Measurements from ENCODE around the gene GPR84.

GPR84 gene

DNA sequence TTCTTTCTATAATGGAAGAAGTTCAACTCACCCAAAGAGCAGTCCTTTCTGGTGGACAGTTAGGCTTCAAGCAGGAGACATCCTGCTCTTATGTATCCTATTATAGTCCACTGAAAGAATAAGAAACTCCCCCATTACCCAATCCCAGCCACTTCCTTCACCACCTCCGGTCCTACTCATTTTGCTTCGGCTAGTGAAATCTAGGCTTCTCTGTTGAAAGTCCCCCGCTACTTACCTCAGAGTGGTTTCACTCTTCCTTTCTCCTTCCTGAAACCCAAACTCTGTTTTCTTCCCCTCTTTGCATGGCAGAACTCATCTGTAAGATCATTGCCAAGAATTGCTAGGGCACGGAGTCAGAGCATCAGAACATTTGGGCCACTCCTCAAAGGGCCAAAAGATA lies at the start of gene GPR84:
TSS of gene GPR84 (minus strand) at position 74 of the 400 bp plus-strand sequence. CDS start 635 bp downstream, outside the sequence.
- DNase-seq: no peak

DNA sequence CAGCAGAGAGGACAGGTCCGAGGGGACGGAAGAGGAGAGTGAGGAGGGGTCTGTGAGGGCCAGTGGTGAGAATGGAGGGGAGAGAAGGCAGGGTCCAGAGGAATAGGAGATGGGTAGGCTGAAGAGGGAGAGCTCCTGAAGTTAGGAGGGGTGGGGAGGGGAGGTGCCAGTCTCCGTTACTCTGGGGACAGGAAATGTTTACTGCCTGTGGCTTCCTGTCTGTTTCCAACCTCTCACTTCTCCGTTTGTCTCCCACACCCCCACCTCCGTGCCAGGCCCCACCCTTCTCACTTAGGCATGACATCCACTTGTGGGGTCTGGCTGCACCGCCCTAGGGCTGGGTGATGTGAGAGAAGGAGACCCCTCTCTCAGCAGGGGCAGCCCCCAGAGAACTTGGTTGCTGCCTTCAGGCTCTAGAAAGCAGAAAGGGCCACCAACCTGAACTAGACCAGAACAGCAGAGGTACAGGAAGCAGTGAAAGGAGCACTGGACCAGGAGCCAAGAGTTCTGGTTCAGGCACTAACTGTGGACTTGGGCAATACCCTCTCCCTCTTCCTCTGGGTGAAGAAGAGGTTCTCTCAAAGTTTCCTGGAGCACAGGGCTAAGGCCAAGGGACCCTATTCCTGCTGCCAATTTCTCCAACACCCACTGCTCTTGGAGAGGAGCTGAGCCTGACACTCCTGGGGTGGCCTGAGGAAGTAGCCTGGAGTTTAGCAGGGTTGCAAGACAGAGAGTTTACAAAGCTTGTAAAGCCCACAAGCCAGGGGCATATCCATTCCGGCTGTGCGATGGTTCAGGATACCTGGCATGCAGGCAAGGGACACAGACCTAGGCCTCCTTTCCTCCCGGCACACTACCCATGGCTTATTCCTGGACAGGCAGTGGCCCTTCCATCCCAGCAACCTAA lies 49.3 kb upstream of the GPR84 start:
- peak; percentile 62 to 67 for DNase-seq

DNA sequence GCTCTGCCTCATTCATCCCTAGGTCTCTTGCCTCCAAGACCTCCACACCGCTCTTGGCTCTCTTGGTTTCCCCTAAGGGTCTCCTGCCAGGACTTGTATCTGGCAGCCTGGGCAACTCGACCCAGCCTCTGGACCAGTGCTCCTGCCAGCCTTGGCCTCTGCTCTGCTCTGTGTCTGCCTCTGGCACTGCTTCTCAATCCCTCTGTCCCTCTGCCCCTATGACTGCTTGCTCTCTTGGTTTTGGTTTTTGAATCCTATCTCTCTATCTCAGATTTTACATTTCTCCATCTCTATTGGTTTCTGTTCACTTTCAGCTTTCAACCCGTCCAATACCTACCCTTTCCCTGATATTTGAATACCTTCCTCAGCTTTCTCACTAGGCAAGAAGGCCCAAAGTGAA lies 48.5 kb upstream of the GPR84 start:
- DNase-seq: no peak

DNA sequence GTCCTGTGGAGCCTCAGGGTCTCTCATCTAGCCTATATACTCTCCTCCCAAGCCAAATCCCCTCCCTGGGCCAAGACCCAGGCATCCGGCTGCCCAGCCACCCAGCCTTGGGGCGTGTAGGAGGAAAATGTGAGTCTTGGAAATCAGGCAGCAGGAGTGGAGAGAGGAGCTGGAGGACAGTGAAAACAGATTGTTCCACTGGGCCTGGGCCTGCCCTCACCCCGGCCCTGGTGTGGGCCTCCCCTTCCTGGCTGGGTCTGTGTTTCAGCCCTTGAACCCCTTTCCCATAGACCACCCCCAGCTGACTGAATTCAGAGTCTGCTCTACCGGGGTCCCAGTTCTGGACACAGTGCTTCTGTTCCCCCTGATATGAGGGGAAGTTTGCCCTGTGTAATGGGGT lies 48.1 kb upstream of the GPR84 start:
- no peak for DNase-seq

GRCh38 chr12:54411391-54412241 lies 47.3 kb upstream of the GPR84 start:
- DNase-seq: peak; percentile 75 to 80

- no peak for DNase-seq
Measured at GRCh38 chr12:54409267-54409666, 45.0 kb upstream of the GPR84 start.

- no peak for DNase-seq
Measured at GRCh38 chr12:54407183-54407905, 43.1 kb upstream of the GPR84 start.

- no peak for DNase-seq
Measured at GRCh38 chr12:54405573-54405972, 41.3 kb upstream of the GPR84 start.

- DNase-seq: no peak
Measured at GRCh38 chr12:54405106-54405505, 40.8 kb upstream of the GPR84 start.

- DNase-seq: peak; percentile 75 to 80
Measured at GRCh38 chr12:54404061-54405004, 40.0 kb upstream of the GPR84 start.

- DNase-seq: no peak
Measured at GRCh38 chr12:54401119-54401518, 36.8 kb upstream of the GPR84 start.

DNA sequence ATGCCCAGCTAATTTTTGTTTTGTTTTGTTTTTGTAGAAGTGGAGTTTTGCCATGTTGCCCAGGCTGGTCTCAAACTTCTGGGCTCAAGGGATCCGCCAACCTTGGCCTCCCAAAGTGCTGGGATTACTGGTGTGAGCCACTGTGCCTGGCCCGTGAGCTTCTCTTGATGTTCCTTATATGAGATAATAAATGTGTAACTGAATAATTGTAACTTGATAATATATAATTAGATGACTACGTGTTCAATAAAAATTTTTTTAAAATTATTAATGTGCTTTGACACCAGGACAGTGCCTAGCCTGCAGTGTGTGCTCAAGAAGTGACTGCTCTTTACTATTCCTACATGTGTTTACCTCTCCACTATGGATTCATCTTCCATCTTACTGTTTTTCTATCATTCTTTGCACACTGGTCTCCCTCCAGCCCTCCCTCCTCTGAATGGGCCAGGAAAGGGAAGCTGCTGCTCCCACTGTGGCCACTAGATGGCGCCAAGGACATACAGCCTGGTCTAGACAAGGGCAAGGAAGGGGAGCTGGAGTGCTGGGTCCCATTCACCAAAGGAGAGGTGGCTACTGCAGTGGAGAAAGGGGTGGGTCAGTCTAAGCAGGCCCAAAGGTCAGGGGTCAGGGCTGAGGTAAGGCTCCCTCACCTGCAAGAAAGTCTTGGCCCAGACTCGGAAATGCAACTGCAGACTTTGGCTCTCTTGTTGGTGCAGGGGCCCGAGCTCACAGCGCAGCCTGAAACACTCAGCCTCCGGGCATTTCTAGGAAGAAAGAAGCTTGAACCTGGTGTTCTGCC lies 34.9 kb upstream of the GPR84 start:
- peak; percentile 92 to 93 for DNase-seq

GRCh38 chr12:54398218-54398617 lies 33.9 kb upstream of the GPR84 start:
- DNase-seq: no peak

- DNase-seq: no peak
Measured at GRCh38 chr12:54397157-54397556, 32.9 kb upstream of the GPR84 start.

DNA sequence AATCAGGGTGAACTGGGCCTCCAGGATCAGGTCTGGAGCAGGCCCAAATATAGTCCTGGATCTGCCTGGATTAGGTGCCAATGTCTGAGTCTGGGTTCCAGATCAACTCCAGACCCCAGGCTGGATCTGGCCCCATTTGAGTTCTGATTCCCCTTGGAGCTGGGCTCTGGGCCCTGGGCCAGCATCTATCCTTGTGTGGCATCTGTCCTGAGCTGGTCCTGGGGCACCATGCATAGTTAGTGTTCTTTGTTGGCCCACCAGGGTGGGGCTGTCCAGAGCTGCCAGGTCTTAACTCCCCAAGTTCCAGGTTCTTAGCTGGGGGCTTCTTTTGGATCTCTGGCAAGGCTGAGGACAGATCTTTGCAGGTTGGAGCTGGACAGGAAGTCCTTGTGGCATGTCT lies 31.3 kb upstream of the GPR84 start:
- no peak for DNase-seq

- no peak for DNase-seq
Measured at GRCh38 chr12:54394986-54395385, 30.7 kb upstream of the GPR84 start.

- DNase-seq: peak; percentile 54 to 67
Measured at GRCh38 chr12:54394281-54394719, 30.0 kb upstream of the GPR84 start.

GRCh38 chr12:54393743-54394142 lies 29.5 kb upstream of the GPR84 start:
- DNase-seq: no peak

DNA sequence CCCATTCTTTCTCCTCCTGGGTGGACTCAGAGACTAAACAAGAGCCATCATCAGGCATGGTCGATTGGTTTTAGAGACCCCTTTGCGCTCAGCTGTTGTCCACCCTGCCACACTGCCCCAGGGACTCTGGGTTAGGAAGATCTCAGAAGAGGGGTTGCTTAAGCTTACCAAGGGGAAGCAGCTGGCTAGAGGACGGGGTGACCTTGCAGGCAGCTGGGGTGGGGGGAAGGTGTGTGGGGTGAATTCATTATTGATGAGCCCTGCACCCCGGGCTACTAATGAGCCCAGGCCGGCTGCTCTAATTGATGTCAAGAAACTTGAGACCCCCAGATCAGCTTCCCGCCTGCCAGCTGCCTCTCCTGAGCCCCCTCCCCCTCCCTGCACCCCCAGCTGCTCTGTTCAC lies 28.9 kb upstream of the GPR84 start:
- no peak for DNase-seq

DNA sequence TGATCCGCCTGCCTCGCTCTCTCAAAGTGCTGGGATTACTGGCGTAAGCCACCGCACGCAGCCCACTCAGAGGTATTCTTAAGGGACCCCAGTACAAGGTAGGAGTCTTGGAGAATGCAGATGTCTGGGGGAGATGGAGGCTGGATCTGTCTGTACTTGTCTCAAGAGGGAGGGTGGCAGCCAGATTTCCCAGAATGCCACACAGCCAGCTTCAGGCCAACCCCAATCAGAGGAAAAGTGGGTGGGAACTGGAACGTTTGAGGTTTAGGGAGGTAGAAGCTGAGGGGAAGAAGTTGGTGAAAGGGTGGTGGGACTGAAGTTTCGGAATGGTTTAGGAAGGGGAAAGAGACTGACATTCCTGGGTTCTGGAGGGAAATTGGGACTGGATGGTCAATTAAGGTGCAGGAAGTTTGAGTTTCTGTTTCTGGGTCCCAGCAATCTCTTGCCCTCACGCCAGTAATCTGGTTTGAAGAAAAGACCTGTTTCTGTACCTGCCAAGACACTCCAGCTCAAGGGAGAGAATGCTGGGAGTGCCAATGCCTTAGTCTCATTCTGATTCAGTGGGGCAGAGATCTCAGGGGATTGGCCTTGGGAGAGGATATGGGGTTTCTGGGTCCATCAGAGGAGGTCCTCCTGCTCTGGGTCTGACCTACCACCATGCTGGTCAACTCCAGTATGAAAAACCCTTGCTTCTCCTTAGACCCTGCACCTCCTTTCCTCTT lies 28.4 kb upstream of the GPR84 start:
- no peak for DNase-seq
